HG03460 (cell line): ENCODE results near the gene FGR.
A peak's percentile ranks its signal among the peaks of the same experiment; 100 is the strongest.
"Not testable (repeated sequence)": the region's sequence is repeated elsewhere in the genome, so short reads cannot be mapped to it uniquely, and the experiment has no call there.

ENCODE experiments used
- ATAC-seq: cut with Tn5 transposase; IDR thresholded peaks from one replicate; pipeline ENCODE4 v1.9.1; 2021; ENCODE audit not compliant: unreplicated experiment

Gene FGR

DNA sequence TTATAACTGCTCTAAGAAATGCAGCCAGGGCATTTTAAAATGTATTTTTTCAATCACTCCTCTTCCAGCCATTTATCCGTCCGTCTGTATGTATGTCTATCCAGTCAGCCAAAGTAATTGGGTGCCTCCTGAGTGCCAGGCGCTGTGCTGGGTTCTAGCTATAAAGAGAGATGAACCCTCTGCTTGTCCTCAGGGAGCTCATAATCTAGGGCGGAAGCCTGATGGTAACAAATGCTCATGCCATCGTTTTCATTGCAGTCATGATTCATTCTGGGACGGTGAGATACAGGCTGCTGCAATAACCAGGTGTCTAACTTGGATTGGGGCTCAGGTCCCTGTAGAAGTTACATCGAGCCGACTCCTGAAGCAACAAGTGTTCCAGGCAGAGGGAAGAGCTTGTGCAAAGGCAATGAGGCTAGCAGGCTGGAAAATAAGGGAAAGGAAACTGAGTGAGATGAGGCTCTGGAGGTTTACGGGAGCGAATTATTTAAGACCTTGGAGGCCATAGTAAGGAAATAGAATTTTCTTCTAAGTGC is 25.4 kb upstream of the FGR start:
- ATAC-seq: no peak

DNA sequence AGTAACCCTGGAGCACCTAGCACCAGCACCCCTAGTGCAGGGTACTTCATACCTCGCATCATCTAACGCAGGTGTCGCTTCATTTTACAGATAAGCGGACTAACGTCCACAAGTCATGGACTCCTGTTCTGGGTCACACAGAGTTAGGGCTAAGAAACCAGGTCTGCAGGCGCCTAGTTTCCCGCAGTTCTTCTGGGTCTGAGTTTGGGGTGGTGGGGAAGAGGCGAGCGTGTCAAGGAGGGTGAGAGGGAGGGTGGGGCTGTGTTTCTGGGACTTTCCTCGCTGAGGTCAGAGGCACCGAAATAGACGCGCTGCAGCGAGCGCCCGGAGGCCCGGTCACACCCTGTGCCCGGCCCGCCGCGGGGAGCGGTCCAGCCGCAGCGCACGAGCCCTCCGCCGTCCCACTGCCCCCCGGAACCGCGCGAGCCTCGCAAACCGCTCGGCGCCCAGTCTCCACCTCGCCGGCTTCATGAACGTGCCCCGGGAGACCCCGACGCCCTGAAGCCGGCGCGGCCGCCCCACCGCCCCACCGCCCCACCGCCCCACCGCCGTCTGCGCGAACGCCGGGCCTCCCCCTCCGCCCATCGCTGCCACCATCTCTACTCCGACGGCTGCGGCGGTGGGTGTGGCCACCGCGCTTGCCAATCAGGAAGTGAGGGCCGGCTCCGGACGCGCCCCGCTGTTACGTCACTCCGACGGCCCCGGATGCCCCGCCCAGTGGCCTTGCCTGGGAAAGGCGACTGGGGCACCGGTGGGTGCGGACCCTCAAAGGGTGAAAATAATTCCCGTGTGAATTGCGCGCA is 24.7 kb upstream of the FGR start:
- ATAC-seq: peak; percentile 58

DNA sequence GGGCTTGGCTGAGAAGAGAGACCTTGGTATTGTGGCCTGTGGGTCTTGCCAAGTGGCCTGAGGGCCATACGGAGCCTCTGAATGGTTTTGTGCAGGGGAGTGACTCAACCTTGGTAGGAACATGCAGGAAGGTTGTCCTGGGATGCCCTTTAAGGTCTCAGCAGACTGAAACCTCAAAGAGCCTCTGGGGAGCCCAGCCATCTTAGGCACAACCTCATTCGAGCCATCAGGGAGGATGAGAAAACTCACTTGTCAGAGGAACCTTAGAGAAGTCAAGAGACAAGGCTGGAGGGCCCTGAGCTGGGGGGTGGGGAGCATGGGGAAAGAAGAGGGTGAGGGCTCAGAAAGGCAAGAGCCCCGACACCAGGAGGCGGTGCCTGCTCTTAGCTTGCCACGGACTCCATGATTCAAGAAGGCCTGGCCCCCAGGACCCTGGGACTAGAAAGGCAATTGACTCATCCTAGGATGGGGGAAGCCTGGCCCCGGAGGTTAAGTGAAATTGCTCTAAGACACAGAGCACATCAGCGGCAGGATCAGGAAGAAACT is 24.0 kb upstream of the FGR start:
- peak; percentile 11 for ATAC-seq

DNA sequence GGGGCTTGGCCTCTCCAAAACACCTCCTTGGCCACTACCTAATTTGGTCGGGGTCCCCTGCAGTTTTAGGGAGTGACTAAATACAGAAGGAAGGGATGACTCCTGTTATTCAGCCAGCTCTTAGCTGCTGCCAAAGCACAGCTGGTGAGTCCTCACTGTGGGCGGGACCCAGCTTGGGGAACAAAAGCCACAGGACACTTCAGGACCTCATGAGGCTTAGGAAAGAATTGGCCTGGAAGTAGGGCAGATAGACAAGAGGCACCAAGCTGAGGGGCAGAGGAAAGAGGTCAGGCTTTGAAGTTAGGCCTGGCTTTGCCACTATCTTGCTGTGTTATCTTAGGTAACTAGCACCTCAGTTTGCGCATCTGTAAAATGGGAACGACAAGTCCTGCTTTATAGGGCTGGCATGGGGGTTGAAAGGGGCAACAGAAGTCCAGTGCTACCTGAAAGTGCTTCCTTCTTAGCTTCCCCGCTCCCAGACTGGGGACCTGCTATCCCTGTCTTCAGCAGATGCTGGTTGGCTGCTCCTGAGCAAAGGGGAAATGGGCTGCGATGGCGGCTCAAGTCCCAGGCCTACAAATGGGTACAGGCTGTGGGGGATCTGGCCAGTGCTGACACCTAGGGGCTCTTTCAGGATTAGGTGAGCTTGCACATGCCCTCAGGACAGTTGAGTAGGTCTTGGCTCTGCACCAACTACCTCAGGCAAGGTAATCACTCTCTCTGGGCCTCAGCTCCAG is 21.3 kb upstream of the FGR start:
- no peak for ATAC-seq

DNA sequence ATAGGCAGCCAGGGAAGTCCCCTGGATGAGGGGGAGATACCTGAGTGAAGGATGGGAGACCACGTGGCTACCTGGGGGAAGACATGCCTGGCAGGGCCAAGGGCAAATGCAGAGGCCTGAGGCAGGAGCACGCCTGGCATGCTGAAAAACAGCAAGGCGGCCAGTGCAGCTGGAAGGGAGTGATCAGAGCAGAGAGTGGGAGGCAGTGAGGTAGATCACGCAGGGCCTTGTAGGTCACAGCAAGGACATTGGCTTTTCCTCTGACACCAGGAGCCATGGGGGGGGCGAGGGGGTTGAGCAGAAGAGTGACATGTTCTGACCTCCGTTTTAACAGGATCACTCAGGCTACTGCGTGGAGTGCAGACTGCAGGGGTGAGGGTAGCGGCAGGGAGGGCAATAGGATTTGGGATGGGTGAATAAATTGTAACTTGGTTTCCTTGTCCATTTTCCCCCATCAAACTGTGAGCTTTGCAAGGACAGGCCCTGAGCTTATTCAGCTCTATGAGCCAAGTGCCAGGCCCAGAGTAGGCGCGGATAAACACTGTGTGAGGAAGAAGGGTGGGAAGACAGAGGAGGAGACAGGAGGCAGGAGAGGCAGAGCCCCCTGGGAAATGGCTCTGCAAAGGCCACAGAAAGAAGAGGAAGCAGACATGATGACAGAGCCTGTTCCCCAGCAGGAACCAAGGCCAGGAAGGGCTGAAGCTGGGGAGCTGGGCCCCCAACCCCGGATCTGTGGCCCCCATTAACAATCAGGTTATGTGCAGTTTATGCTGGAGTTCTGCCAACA is 20.4 kb upstream of the FGR start:
- ATAC-seq: no peak

DNA sequence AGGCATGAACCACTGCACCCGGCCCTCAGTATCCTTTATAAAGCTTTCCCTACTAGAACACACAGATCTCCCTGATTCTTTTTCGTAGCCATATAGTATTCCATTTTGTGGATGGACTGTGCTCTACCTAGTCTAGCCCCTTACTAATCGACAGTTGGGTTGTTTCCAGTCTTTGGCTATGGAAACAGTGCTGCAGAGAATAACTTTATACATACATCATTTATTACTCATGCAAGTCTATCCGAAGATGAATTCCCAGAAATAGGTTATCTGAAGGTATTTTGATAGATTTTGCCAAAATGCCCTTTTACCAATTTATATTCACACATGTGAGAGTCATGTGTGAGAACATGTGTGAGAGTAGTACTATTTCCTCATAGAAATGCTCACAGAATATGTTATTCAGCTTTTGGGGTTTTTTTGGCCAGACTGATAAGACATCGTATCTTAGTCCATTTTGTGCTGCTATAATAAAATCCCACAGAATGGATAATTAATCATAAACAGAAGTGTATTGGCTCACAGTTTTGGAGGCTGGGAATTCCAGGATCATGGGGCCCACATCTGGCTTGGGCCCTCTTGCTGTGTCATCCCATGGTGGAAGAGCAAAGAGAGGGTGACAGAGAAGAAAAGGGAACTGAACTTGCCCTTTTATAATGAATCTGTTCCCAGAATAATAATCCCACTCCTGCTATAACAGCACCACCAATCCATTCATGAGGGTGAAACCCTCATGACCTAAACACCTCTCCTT is 17.3 kb upstream of the FGR start:
- ATAC-seq: no peak

DNA sequence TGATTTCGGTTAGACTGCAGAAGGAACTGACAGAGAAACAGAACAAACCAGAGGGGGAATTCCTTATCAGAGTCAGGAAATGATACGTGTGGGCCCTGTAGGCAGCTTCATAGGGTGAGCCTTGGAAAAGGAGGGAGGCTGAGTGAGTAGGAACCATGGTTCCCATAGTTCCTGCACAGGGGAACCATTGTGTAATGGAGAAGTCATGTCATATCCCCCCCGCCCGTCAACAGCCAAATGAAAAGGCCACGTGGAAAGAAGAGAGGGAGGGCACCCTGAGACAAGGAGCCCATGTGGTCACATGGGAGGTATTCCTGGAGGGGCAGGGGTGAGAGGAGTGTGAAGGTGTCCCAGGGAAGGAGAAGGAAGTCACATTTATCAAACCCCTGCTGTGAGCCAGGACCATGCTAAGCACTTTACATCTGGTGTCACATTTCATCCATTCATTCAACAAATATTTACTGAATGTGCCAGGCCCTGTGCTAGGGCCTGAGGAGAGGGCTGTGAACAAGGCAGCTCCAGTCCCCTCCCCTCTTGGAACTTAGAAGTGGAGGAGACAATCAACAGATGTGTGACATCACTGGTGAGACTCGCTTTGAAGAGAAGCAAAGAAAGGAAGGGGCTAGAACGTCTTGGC is 15.7 kb upstream of the FGR start:
- ATAC-seq: no peak

DNA sequence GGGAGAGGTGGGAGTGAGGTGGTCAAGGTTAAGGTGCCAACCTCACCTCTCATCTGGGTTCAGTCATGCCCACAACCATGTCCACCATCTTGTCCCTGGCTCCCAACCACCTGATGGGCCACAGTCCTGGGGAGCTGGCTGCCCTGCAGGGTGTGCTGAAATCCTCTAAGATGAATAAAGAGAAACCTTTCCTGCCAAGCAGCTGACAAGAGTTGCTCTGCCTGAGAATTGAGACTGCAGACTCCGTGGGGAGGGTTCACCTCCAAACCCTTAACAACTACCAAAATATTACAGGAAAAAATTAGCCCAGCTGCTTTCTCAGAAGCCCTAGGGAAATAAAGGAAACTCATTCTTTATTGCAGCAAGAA is 15.2 kb upstream of the FGR start:
- ATAC-seq: no peak

DNA sequence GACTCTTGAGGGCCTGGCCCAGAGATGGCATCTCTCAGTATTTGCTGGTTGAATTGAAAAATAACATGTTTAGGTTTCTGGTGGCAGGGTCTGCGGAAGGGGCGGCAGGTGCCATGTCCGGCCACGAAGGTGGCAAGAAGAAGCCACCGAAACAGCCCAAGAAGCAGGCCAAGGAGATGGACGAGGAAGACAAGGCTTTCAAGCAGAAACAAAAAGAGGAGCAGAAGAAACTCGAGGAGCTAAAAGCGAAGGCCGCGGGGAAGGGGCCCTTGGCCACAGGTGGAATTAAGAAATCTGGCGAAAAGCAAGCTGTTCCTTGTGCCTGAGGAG is 14.3 kb upstream of the FGR start:
- ATAC-seq: no peak

DNA sequence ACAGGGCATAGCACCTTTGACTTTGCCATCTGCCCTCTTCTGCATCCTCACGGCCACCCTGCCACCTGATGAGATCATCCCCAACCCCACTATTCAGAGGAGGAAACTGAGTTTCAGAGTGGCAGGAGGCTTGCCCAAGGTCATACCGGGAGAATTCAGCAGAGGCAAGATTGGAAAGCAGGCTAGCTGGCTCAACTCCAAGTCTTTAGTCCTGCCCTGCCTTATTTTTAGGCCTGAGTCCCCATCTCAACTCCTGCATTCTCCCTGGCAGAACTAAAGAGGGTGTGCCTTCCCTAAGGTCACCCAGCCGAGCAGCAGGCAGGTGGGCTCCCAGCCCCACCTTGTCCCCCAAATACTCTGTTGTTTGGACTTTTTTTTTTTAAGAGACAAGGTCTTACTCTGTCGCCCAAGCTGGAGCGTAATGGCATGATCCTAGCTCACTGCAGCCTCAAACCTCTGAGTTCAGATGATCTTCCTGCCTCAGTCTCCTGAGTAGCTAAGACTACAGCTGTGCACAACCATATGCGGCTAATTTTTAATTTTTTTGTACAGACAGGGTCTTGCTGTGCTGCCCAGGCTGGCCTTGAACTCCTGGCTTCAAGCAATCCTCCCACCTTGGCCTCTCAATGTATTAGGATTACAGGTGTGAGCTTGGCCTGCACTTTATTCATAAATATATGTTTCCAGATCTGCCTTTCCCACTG is 13.8 kb upstream of the FGR start:
- ATAC-seq: no peak

DNA sequence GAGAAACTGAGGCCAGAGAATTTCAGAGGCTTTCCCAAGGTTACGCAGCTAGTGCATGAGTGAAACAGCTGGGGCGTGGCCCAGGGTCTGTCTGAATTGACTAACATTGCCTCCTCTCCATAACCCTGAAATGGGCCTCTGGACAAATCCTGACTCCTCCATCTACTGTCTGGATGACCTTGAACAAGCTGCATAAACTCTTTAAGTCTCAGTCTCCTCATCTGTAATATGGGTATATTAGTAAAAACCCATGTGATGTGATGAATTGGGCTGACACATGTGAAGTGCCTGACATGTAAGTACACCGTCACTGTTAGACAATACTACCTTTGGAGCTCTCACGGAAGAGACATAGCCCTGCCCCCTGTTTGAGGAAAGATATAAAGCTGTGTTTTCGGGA is 12.3 kb upstream of the FGR start:
- ATAC-seq: no peak

DNA sequence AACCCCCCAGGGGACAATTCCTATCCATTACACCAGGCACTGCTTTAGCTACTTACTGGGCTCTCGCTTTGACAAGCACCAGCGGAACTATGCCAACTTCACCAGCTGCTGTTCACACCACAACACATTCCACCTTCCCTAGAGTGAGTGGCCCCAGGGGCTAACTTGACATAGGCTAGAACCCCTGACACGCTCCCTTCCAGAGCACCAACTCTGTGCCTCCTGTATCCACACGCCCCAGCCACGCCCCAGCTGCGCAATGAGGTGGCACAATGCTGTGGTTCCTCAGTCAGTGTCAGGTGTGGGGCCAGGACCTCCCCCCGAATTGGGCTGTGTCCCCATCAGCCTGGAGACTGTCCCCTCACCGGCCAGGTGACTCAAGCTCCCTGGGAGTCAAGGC is 11.7 kb upstream of the FGR start:
- no peak for ATAC-seq

DNA sequence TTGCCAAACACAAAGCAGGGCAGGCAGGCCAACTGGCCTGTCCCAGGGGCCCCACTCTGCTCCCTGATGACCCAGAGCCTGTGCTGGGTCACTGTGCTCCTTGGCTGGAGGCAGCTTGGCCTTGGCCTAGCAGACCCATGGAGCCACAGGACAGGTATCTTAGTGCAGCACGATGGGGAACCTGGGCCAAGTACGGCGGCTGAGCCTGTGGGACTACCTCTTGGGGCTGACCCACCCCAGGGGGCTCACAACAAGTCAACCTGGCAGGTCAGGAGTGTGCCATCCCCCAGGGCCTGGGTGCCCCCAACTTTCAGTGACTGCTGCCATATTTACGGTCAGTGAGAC is 10.1 kb upstream of the FGR start:
- ATAC-seq: no peak

DNA sequence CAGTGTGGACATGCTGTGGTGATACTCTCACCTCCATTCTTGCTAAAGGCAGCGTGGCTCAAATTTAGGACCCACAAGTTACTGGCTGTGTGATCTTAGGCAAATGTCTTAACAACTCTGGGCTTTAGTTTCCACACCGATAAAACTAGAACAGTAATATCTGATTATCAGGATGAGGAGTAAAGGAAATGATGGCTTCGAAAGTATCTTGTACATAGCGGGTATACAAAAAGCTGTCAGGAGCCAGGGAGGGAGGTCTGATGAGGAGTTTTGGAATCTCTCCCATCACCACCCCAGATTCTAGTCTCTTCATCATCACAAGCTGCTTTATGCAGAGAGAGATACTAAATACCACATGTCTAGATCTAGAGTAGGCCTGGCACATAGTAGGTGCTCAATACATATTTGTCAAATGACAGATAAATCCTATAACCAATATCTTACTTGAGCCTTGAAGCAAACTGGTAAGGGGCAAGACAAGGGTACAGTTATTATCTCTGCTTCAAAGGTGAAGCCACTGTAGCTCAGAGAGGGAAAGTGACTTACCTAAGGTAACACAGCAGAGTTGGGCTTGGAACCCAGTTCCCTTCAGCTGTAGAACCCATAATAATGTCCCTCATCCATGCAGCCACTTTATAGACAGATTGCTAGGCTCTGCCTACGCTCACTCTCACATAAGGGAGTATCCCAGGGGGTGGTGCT is 9.5 kb upstream of the FGR start:
- no peak for ATAC-seq

DNA sequence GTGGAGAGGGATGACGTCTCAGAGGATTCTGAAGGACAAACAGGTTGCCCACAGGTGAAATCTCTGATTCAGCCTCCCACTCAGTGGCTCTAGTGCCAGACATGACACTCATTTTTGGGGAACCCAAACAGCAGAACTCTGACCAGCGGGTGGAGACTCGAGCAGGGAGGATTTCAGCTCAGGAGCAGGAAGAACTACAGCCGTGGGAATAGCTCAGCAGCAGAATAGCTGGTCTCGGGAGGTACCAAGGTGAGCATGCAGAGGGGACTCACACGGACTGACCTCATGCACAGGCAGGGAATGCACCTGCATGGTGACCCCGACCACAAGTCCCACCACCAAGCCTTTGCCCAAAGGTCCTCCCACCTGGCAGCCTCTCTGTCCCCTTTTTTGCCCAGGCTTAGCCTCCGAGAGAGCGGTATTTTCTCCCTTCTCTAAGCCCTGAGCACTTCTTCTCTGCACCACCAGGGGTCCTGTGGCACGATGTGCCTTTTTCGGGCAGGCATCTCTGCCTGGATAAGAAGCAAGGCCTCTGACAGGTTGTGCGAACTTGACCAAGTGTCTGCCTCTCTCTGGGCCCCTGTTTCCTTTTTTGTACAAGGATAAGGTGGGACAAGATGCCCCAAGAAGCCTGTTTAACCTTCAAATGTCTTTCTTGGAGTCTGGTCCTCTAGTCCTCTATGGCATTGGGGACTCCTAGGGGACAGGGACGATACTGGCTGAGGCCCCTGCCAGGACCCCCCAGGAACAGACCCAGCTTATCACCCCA is 8.8 kb upstream of the FGR start:
- ATAC-seq: no peak

DNA sequence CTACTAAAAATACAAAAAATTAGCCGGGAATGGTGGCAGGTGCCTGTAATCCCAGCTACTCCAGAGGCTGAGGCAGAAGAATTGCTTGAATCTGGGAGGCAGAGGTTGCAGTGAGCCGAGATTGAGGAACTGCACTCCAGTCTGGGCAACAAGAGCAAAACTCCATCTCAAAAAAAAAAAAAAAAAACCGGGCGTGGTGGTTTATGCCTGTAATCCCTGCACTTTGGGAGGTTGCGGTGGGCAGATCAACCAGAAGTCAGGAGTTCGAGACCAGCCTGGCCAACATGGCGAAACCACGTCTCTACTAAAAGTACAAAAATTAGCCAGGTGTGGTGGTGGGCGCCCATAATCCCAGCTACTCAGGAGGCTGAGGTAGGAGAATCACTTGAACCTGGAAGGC is 5.5 kb upstream of the FGR start:
- ATAC-seq: not testable (repeated sequence)

DNA sequence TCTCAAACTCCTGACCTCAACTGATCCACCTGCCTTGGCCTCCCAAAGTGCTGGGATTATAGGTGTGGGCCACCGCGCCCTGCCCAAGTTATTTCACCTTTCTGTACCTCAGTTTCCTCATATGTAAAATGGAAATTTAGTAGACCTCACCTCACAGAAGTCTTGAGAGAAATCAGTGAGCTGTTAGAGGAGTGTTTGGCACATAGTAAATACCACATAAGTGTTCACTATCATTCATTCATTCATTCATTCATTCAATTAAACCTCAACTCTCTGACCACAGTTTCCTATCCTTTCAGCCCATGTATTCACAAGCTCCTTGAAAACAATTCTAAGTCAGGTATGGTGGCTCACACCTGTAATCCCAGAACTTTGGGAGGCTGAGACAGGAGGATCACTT is 3.8 kb upstream of the FGR start:
- no peak for ATAC-seq

DNA sequence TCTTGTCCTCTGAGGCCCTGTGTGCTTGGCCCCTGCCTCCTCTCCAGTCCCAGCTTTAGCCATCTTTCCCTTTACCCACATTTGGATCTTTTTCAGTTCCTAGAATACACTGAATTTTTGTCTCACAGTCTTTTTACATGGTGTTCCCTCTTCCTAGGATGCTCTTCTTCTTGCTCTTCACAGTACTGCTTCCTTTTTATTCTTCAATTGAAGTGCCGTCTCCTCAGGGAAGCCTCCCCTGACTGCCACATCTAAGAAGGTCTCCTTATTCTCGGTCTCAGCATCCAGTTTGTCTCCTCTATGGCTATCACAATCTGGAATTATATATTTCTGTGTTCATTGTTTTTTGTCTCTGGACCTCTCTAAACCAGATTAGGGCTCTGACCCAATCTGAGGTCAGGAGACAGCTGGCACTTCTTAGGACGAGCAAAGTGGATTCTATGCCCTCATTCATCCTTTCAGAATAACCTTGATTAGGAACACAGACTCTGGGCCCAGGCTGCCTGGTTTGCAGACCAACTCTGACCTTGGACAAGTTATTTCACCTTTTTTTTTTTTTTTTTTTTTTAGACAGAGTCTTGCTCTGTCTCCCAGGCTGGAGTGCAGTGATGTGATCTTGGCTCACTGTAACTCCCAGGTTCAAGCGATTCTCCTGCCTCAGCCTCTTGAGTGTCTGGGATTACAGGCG is 3.2 kb upstream of the FGR start:
- no peak for ATAC-seq
